GM12878 (cell line): ENCODE results near the gene AGAP2. TPM values are rescaled to one million over a fixed set of nuclear protein-coding genes. Genes with fewer than 3 reads are reported as not detected.

Experiments used
- ATAC-seq: fragments of 200-7000 bp; cut with Tn5 transposase; 3 replicates; pipeline ENCODE4 v1.9.1; 2020; ENCODE audit warnings: mild to moderate bottlenecking, moderate library complexity
- BruUV-seq: library from RNA; stranded (reverse); fragments of 400-500 nt; replicated peaks from 2 replicates; lab custom pipeline; 2021; lab: Mats Ljungman, UMichigan
- CTCF ChIA-PET: fragments of 300-600 bp; sonication (Branson Sonifier 250); formaldehyde crosslinking; extraction: SDS; loops from one replicate; lab custom pipeline; 2021; ENCODE audit warnings: inconsistent platforms; lab: Yijun Ruan, JAX
- POLR2A ChIA-PET: fragments of 350-600 bp; formaldehyde crosslinking; extraction: SDS; loops from one replicate; lab custom pipeline; 2021; ENCODE audit warnings: inconsistent platforms; lab: Charles Lee
- RAD21 ChIA-PET: fragments of 300-600 bp; sonication (Branson Sonifier 250); formaldehyde crosslinking; loops from one replicate; lab custom pipeline; 2023; ENCODE audit warnings: antibody characterized with exemption; ENCODE audit not compliant: unreplicated experiment; lab: Charles Lee
- SMC1A ChIA-PET: fragments of 300-600 bp; sonication (Branson Sonifier 250); formaldehyde crosslinking; loops from one replicate; lab custom pipeline; 2023; ENCODE audit not compliant: unreplicated experiment, uncharacterized antibody; lab: Charles Lee
- DNase-seq: peaks from one replicate; pipeline ENCODE4 v3.0.0-alpha.2; 2011; ENCODE audit warnings: low read depth, low spot score
- FAIRE-seq: peaks from 3 replicates; lab custom pipeline; 2011; peaks lifted over from hg19 to GRCh38; lab: Jason Lieb, UNC
- H2AFZ ChIP-seq: 2 replicates; pipeline ENCODE4 v1.6.0; 2011; ENCODE audit warnings: low read depth, low read length, control low read depth; ENCODE audit not compliant: control insufficient read depth
- H3K27ac ChIP-seq: 2 replicates; pipeline ENCODE4 v1.5.1; 2011; ENCODE audit warnings: control low read depth; ENCODE audit not compliant: control insufficient read depth, insufficient read depth
- H3K27me3 ChIP-seq, 2 experiments: replicated peaks in 1 of 2; 2 replicates each; pipeline versions ENCODE4 v1.6.0 to v1.6.1; 2011; ENCODE audit warnings: low read length in 1 of 2; ENCODE audit not compliant: control insufficient read depth in 2 of 2, insufficient read depth in 2 of 2
- H3K36me3 ChIP-seq, 2 experiments: 2 replicates each; pipeline ENCODE4 v1.5.1; 2011; ENCODE audit warnings: low read length in 1 of 2; ENCODE audit not compliant: control insufficient read depth in 2 of 2, insufficient read depth in 2 of 2
- H3K4me1 ChIP-seq: 2 replicates; pipeline ENCODE4 v1.6.1; 2011; ENCODE audit warnings: mild to moderate bottlenecking, low read length, moderate library complexity, mixed read lengths; ENCODE audit not compliant: control insufficient read depth, insufficient read depth
- H3K4me2 ChIP-seq: 2 replicates; pipeline ENCODE4 v1.6.0; 2011; ENCODE audit warnings: control low read depth; ENCODE audit not compliant: control insufficient read depth, insufficient read depth
- H3K4me3 ChIP-seq: fragments of 200-600 bp; sonication (generic); 2 replicates; pipeline ENCODE4 v1.5.1; 2016
- H3K79me2 ChIP-seq: 2 replicates; pipeline ENCODE4 v1.6.0; 2011; ENCODE audit warnings: low read length; ENCODE audit not compliant: control insufficient read depth, insufficient read depth
- H3K9ac ChIP-seq: 2 replicates; pipeline ENCODE4 v1.8.0; 2011; ENCODE audit warnings: low read length, control low read depth, mixed read lengths; ENCODE audit not compliant: control insufficient read depth, insufficient read depth
- H3K9me3 ChIP-seq: replicated peaks from 3 replicates; pipeline ENCODE4 v1.5.1; 2011; ENCODE audit warnings: mild to moderate bottlenecking, low read length; ENCODE audit not compliant: control insufficient read depth, insufficient read depth
- H4K20me1 ChIP-seq: 2 replicates; pipeline ENCODE4 v1.6.0; 2011; ENCODE audit not compliant: control insufficient read depth, insufficient read depth
- BHLHE40 ChIP-seq, 2 experiments: fragments of 450-650 bp in 1 of 2; IDR thresholded peaks; 2 replicates each; pipeline ENCODE4 v1.6.1; 2011 to 2017; ENCODE audit warnings: low read depth in 2 of 2, borderline replicate concordance in 1 of 2, improper control_type of control experiment in 1 of 2, low read length in 1 of 2, mild to moderate bottlenecking in 1 of 2
- CEBPB ChIP-seq, 2 experiments: fragments of 150-350 bp in 1 of 2; IDR thresholded peaks; 2 replicates each; pipeline ENCODE4 v1.6.1; 2012 to 2014; ENCODE audit warnings: low read depth in 2 of 2, low read length in 2 of 2, borderline replicate concordance in 1 of 2, inconsistent platforms in 1 of 2
- EED ChIP-seq: sonication (generic); IDR thresholded peaks from 2 replicates; pipeline ENCODE4 v1.6.1; 2016; ENCODE audit warnings: antibody characterized with exemption, low read depth
- JUNB ChIP-seq: IDR thresholded peaks from 2 replicates; pipeline ENCODE4 v1.6.1; 2016; ENCODE audit warnings: antibody characterized with exemption, mild to moderate bottlenecking
- JUND ChIP-seq: IDR thresholded peaks from 2 replicates; pipeline ENCODE4 v1.6.1; 2012; ENCODE audit warnings: low read depth, mild to moderate bottlenecking, low read length, improper control_type of control experiment, moderate library complexity
- LARP7 ChIP-seq: fragments of 450-650 bp; IDR thresholded peaks from 2 replicates; pipeline ENCODE4 v1.6.1; 2017; ENCODE audit warnings: mild to moderate bottlenecking
- MEF2A ChIP-seq: IDR thresholded peaks from 2 replicates; pipeline ENCODE4 v1.6.1; 2011; ENCODE audit warnings: low read depth, mild to moderate bottlenecking, low read length, moderate library complexity; ENCODE audit not compliant: insufficient read depth
- MEF2B ChIP-seq: fragments of 450-650 bp; IDR thresholded peaks from 2 replicates; pipeline ENCODE4 v1.6.1; 2018; ENCODE audit warnings: mild to moderate bottlenecking, moderate library complexity; ENCODE audit not compliant: partially characterized antibody, poor library complexity, severe bottlenecking
- NR2F1 ChIP-seq: fragments of 450-650 bp; conservative IDR thresholded peaks from 2 replicates; pipeline ENCODE4 v1.6.1; 2017; ENCODE audit warnings: mild to moderate bottlenecking
- POLR2A ChIP-seq: IDR thresholded peaks from 2 replicates; pipeline ENCODE4 v1.6.1; 2011; ENCODE audit warnings: low read depth, mild to moderate bottlenecking, low read length
- RAD21 ChIP-seq: IDR thresholded peaks from 2 replicates; pipeline ENCODE4 v1.6.1; 2011; ENCODE audit warnings: mild to moderate bottlenecking, low read depth, low read length, moderate library complexity; ENCODE audit not compliant: insufficient read depth
- SIX5 ChIP-seq: IDR thresholded peaks from 2 replicates; pipeline ENCODE4 v1.6.1; 2011; ENCODE audit warnings: mild to moderate bottlenecking, low read depth, low read length, moderate library complexity; ENCODE audit not compliant: severe bottlenecking
- SPI1 ChIP-seq: IDR thresholded peaks from 2 replicates; pipeline ENCODE4 v1.6.1; 2011; ENCODE audit warnings: low read depth, mild to moderate bottlenecking, low read length, moderate library complexity, borderline replicate concordance; ENCODE audit not compliant: insufficient read depth
- TARDBP ChIP-seq: IDR thresholded peaks from 2 replicates; pipeline ENCODE4 v1.6.1; 2016; ENCODE audit warnings: borderline replicate concordance
- TBL1XR1 ChIP-seq: IDR thresholded peaks from 2 replicates; pipeline ENCODE4 v1.6.1; 2012; ENCODE audit warnings: low read depth, low read length, improper control_type of control experiment
- ZBED1 ChIP-seq: IDR thresholded peaks from 2 replicates; pipeline ENCODE4 v1.6.1; 2016; ENCODE audit warnings: borderline replicate concordance
- ZBTB33 ChIP-seq: fragments of 450-650 bp; IDR thresholded peaks from 2 replicates; pipeline ENCODE4 v1.6.1; 2017; ENCODE audit warnings: mild to moderate bottlenecking
- ZNF207 ChIP-seq: fragments of 450-650 bp; IDR thresholded peaks from 2 replicates; pipeline ENCODE4 v1.6.1; 2014; ENCODE audit warnings: antibody characterized with exemption, mild to moderate bottlenecking, borderline replicate concordance
- ZNF274 ChIP-seq: IDR thresholded peaks from one replicate; pipeline ENCODE4 v1.8.0; 2011; ENCODE audit not compliant: insufficient read length, insufficient read depth
- WGBS: methylation state at CpG from one replicate; pipeline ENCODE4 v1.1.6; 2016; ENCODE audit warnings: low lambda C conversion rate; ENCODE audit not compliant: insufficient replicate concordance, insufficient coverage; ENCODE audit errors: missing lambda C conversion rate; 5-methylcytosine and 5-hydroxymethylcytosine counted together
- in situ Hi-C: fragments of 300-500 bp; cut with MboI; formaldehyde crosslinking; loops from 9 replicates; pipeline ENCODE4 v1.14.3; 2018; ENCODE audit warnings: mixed read lengths
- intact Hi-C: fragments of 100-400 bp; cut with micrococcal nuclease; formaldehyde crosslinking; loops from one replicate; pipeline ENCODE4 v1.14.2; 2022; ENCODE audit not compliant: unreplicated experiment
- polyA plus RNA-seq, 11 experiments: library from polyadenylated mRNA; depleted of rRNA in 4 of 11; unstranded in 6 of 11; stranded (reverse) in 5 of 11; fragments of >200 nt; fragmentation: Nextera tagmentation in 4 of 11; fragmentation: Illumina TruSeq in 1 of 11; extraction: Ambion mirVana in 4 of 11; extraction: Trizol in 1 of 11; gene quantifications; 1 replicate in 1 of 11; 2 replicates in 10 of 11; pipeline versions ENCODE4 v1.2.1 to v1.2.3, GENCODE V29; 2011 to 2016; ENCODE audit warnings: inconsistent platforms in 2 of 11, missing spikeins in 2 of 11, low read depth in 1 of 11
- total RNA-seq, 4 experiments: library from RNA; depleted of rRNA in 3 of 4; stranded (reverse); fragments of >200 nt in 3 of 4; fragmentation: Illumina TruSeq in 1 of 4; extraction: Trizol in 1 of 4; gene quantifications; 2 replicates each; pipeline versions ENCODE4 v1.2.1 to v1.2.3, GENCODE V29; 2013 to 2021
- TF ChIP-seq, protein P1 (sequence below): fragments of 450-650 bp; IDR thresholded peaks from 2 replicates; pipeline ENCODE4 v1.6.1; 2017; ENCODE audit warnings: mild to moderate bottlenecking, low read depth, inconsistent platforms; ENCODE audit not compliant: poor library complexity, severe bottlenecking

The AGAP2 gene
- total and polyA plus RNA-seq, 10 of the 15 experiments (the other 5 are each of a cell fraction or from before 2014, with no cell fraction given): 0.29 to 19.8 (median 11.0) TPM

DNA sequence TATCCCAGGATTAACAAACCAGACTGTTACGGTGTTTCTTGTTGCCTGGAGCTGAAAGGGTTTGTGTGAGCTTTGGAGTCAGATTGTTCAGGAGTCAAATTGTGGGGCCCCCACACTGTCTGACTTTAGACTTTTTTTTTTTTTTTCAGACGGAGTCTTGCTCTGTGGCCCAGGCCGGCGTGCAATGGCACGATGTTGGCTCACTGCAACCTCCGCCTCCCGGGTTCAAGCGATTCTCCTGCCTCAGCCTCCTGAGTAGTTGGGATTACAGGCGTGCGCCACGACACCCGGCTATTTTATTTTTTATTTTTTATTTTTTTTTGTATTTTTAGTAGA is 44.9 kb upstream of the AGAP2 start:
- no peak for FAIRE-seq
- Histone ChIP-seq H4K20me1 (no peaks in the 10 kb centered on the region), H2AFZ (no peak overlapping the region), H3K9me3 (no peaks in the 10 kb centered on the region), H3K27me3 (no peaks in the 10 kb centered on the region), H3K4me2 (peak overlapping the region; percentile 89), H3K36me3 (peaks cover 0 to 14% of the 10 kb centered on the region in 2 experiments; a peak in 3 of 4 replicates), H3K79me2 (peaks cover 15% of the 10 kb centered on the region), H3K4me3 (peak overlapping the region; percentile 98), H3K4me1 (peaks cover 8% of the 10 kb centered on the region; the same call in 1 of the 2 replicates), H3K9ac (peak overlapping the region; percentile 91), H3K27ac (peak overlapping the region; percentile 61; the same call in 1 of the 2 replicates)
- in situ Hi-C loops (no loop called here), intact Hi-C loops (no loop called here)
- SMC1A ChIA-PET: interaction anchor here (0.6 to 2.0 kb wide), 6 partner anchors 16 to 113 kb away, joined by 3 to 6 read pairs (median 4); no protein-coding TSS in a partner anchor
- 88% methylated on average over 12 of the region's 12 CpGs for WGBS
- RAD21 ChIA-PET: interaction anchor here (1.0 to 1.4 kb wide), 4 partner anchors 27 to 325 kb away, joined by 3 to 5 read pairs (median 4); no protein-coding TSS in a partner anchor
- CTCF ChIA-PET: interaction anchor here (0.8 to 2.7 kb wide), 15 partner anchors 9 to 175 kb away, joined by 3 to 12 read pairs (median 6); partner anchors contain the start of genes EEF1AKMT3 and METTL1
- no peak for DNase-seq
- BruUV-seq: no TSS peak
- POLR2A ChIA-PET: interaction anchor here (0.6 to 1.5 kb wide), 3 partner anchors 11 to 136 kb away, joined by 3 to 11 read pairs (median 3); partner anchors contain the start of genes EEF1AKMT3 and METTL1
- TF ChIP-seq ZBED1 (no peak), SPI1 (no peak), CEBPB (IDR thresholded peaks at IDR 0.05; ENCODE audit: borderline replicate concordance in 1 of 2, low read depth in 2 of 2, low read length in 2 of 2) (no peak), RAD21 (no peak), JUND (no peak), MEF2B (no peak), TARDBP (no peak), SIX5 (no peak), MEF2A (no peak), NR2F1 (no peak), POLR2A (no peak), ZNF274 (no peak), JUNB (no peak), TBL1XR1 (no peak), EED (no peak), LARP7 (no peak), BHLHE40 (IDR thresholded peaks at IDR 0.05; ENCODE audit: borderline replicate concordance in 1 of 2, low read depth in 2 of 2, low read length in 1 of 2) (no peak), ZBTB33 (no peak), ZNF207 (no peak)
- TF ChIP-seq, protein P1, sequence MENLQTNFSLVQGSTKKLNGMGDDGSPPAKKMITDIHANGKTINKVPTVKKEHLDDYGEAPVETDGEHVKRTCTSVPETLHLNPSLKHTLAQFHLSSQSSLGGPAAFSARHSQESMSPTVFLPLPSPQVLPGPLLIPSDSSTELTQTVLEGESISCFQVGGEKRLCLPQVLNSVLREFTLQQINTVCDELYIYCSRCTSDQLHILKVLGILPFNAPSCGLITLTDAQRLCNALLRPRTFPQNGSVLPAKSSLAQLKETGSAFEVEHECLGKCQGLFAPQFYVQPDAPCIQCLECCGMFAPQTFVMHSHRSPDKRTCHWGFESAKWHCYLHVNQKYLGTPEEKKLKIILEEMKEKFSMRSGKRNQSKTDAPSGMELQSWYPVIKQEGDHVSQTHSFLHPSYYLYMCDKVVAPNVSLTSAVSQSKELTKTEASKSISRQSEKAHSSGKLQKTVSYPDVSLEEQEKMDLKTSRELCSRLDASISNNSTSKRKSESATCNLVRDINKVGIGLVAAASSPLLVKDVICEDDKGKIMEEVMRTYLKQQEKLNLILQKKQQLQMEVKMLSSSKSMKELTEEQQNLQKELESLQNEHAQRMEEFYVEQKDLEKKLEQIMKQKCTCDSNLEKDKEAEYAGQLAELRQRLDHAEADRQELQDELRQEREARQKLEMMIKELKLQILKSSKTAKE: no peak
- no peak for ATAC-seq
